Sigmoid colon (tissue), 7 donors: ENCODE results near the gene C2CD3. TPM values are rescaled to one million over a fixed set of nuclear protein-coding genes. Genes with fewer than 3 reads are reported as not detected.

Experiments
- DNase-seq: peaks from one replicate; pipeline ENCODE4 v3.0.0-alpha.2; 2019
- H3K27ac ChIP-seq, 4 donors: fragments of 200-600 bp; sonication (generic); one replicate each; pipeline ENCODE4 v1.5.1; 2016 to 2019; ENCODE audit warnings: mild to moderate bottlenecking in 1 of 4
- H3K27me3 ChIP-seq, 3 donors: fragments of 200-600 bp; sonication (generic); one replicate each; pipeline ENCODE4 v1.5.1; 2019; ENCODE audit warnings: mild to moderate bottlenecking in 1 of 3
- H3K36me3 ChIP-seq, 4 donors: fragments of 200-600 bp; sonication (generic); one replicate each; pipeline ENCODE4 v1.5.1; 2016 to 2019
- H3K4me1 ChIP-seq, 4 donors: fragments of 200-600 bp; sonication (generic); one replicate each; pipeline ENCODE4 v1.5.1; 2017 to 2019
- H3K4me3 ChIP-seq, 4 donors: fragments of 200-600 bp; sonication (generic); one replicate each; pipeline ENCODE4 v1.5.1; 2017 to 2019; ENCODE audit warnings: mild to moderate bottlenecking in 2 of 4, moderate library complexity in 1 of 4
- H3K9me3 ChIP-seq, 4 donors: fragments of 200-600 bp in 3 of 4; sonication (generic) in 3 of 4; one replicate each; pipeline versions ENCODE4 v1.5.1 to v1.6.1; 2013 to 2019
- CTCF ChIP-seq, 4 experiments: fragments of 450-650 bp in 3 of 4; fragments of 200-600 bp in 1 of 4; IDR thresholded peaks; one replicate each; pipeline ENCODE4 v1.5.1; 2016 to 2019; ENCODE audit warnings: antibody characterized with exemption in 4 of 4, mild to moderate bottlenecking in 3 of 4, moderate library complexity in 2 of 4
- EP300 ChIP-seq, 4 donors: sonication (generic); formaldehyde crosslinking; IDR thresholded peaks; one replicate each; pipeline ENCODE4 v1.6.1; 2017; ENCODE audit warnings: antibody characterized with exemption in 4 of 4
- POLR2A ChIP-seq, 2 donors: fragments of 450-650 bp; IDR thresholded peaks; one replicate each; pipeline ENCODE4 v1.6.1; 2016; ENCODE audit warnings: antibody characterized with exemption in 2 of 2, mild to moderate bottlenecking in 2 of 2, moderate library complexity in 2 of 2
- POLR2AphosphoS5 ChIP-seq, 4 donors: sonication (generic); formaldehyde crosslinking; IDR thresholded peaks; one replicate each; pipeline ENCODE4 v1.6.1; 2017; ENCODE audit warnings: antibody characterized with exemption in 4 of 4
- WGBS, 2 donors: extraction: QIAGEN DNeasy Blood & Tissue Kit; methylation state at CpG; one replicate each; pipeline ENCODE4 v1.1.7; 2013; 5-methylcytosine and 5-hydroxymethylcytosine counted together
- intact Hi-C: fragments of 100-400 bp; cut with DNase I; formaldehyde crosslinking; loops from one replicate; pipeline ENCODE4 v1.15.1; 2023
- polyA plus RNA-seq, 3 donors: library from polyadenylated mRNA; stranded (reverse); fragments of 200-250 nt; gene quantifications; one replicate each; pipeline ENCODE4 v1.2.3, GENCODE V29; 2013
- total RNA-seq, 4 donors: library from RNA; depleted of rRNA; stranded (reverse); fragments of >200 nt; gene quantifications; one replicate each; pipeline ENCODE4 v1.1.0, GENCODE V29; 2016
- donor health status: healthy with polysubstance abuse.
- donor health status: Bipolar disorder and iron deficiency.
- donor health status: healthy.

C2CD3 gene
- total and polyA plus RNA-seq, 7 donors = 6.9 to 29.1 (median 17.2) TPM

- Histone ChIP-seq H3K27me3 (no peaks in the 10 kb centered on the region), H3K36me3 (no peaks in the 10 kb centered on the region), H3K4me3 (no peak overlapping the region), H3K27ac (peak overlapping the region in 1 of 4 donors; percentile 5), H3K9me3 (no peaks in the 10 kb centered on the region), H3K4me1 (peaks cover 0 to 27% (median 22%) of the 10 kb centered on the region in 4 donors)
- no peak for TF ChIP-seq POLR2A (IDR thresholded peaks at IDR 0.05)
- TF ChIP-seq POLR2AphosphoS5 (IDR thresholded peaks at IDR 0.05) = no peak
- no peak for TF ChIP-seq CTCF (IDR thresholded peaks at IDR 0.05)
- TF ChIP-seq EP300 (IDR thresholded peaks at IDR 0.05) = no peak
- no peak for DNase-seq
- WGBS, 2 donors = 93 to 94% methylated on average over 6 of the region's 6 CpGs
- intact Hi-C loops = no loop called here
Measured at GRCh38 chr11:74022546-74022945, 148.3 kb downstream of the C2CD3 start.

- Histone ChIP-seq H3K4me1 (peaks cover 0 to 29% (median 22%) of the 10 kb centered on the region in 4 donors), H3K27ac (no peak overlapping the region), H3K4me3 (no peak overlapping the region), H3K36me3 (peaks cover 0 to under 1% (median 0%) of the 10 kb centered on the region in 4 donors), H3K9me3 (no peaks in the 10 kb centered on the region), H3K27me3 (no peaks in the 10 kb centered on the region)
- WGBS, 2 donors = 96 to 98% methylated on average over 6 of the region's 6 CpGs
- intact Hi-C loops = no loop called here
- TF ChIP-seq POLR2A (IDR thresholded peaks at IDR 0.05) = no peak
- no peak for TF ChIP-seq EP300 (IDR thresholded peaks at IDR 0.05)
- no peak for TF ChIP-seq POLR2AphosphoS5 (IDR thresholded peaks at IDR 0.05)
- no peak for TF ChIP-seq CTCF (IDR thresholded peaks at IDR 0.05)
- DNase-seq = no peak
Measured at GRCh38 chr11:74021998-74022397, 148.8 kb downstream of the C2CD3 start.

GRCh38 chr11:74020539-74020938, 150.3 kb downstream of the C2CD3 start:
- H3K27ac ChIP-seq = peak overlapping the region in 3 of 4 donors; percentile 63 to 84 (median 80)
- TF ChIP-seq POLR2A (IDR thresholded peaks at IDR 0.05) = no peak
- TF ChIP-seq CTCF (IDR thresholded peaks at IDR 0.05) = no peak
- TF ChIP-seq EP300 (IDR thresholded peaks at IDR 0.05) = no peak
- peak in 1 of 4 donors; percentile 8 for TF ChIP-seq POLR2AphosphoS5 (IDR thresholded peaks at IDR 0.05)
- intact Hi-C loops = no loop called here
- 71 to 85% methylated on average over 4 of the region's 4 CpGs for WGBS, 2 donors
- H3K9me3 ChIP-seq = no peaks in the 10 kb centered on the region
- H3K4me3 ChIP-seq = no peak overlapping the region
- peaks cover 0 to 10% (median 0%) of the 10 kb centered on the region in 4 donors for H3K36me3 ChIP-seq
- H3K27me3 ChIP-seq = no peaks in the 10 kb centered on the region
- no peak for DNase-seq
- H3K4me1 ChIP-seq = peaks cover 0 to 24% (median 22%) of the 10 kb centered on the region in 4 donors

GRCh38 chr11:74019860-74020259, 150.9 kb downstream of the C2CD3 start:
- no peak overlapping the region for H3K4me3 ChIP-seq
- peaks cover 0 to 24% (median 22%) of the 10 kb centered on the region in 4 donors for H3K4me1 ChIP-seq
- H3K9me3 ChIP-seq = no peaks in the 10 kb centered on the region
- no peaks in the 10 kb centered on the region for H3K27me3 ChIP-seq
- intact Hi-C loops = loop anchor here (2.0 kb wide), 1 partner anchor 37 kb away; the partner anchor contains the start of gene UCP2
- DNase-seq = no peak
- peak overlapping the region in 3 of 4 donors; percentile 63 to 84 (median 80) for H3K27ac ChIP-seq
- H3K36me3 ChIP-seq = peaks cover 0 to 10% (median 0%) of the 10 kb centered on the region in 4 donors
- TF ChIP-seq POLR2AphosphoS5 (IDR thresholded peaks at IDR 0.05) (no peak), CTCF (IDR thresholded peaks at IDR 0.05) (no peak), EP300 (IDR thresholded peaks at IDR 0.05) (no peak), POLR2A (IDR thresholded peaks at IDR 0.05) (no peak)
- WGBS, 2 donors = 77 to 86% methylated on average over 4 of the region's 4 CpGs
